ENCODE measurements around the gene GPR78.

GPR78 gene

GRCh38 chr4:8547108-8547911 lies 32.9 kb upstream of the GPR78 start:
- no peak for DNase-seq

GRCh38 chr4:8547912-8548730 lies 32.1 kb upstream of the GPR78 start:
- DNase-seq: no peak

- no peak for DNase-seq
Measured at GRCh38 chr4:8548731-8549351, 31.4 kb upstream of the GPR78 start.

GRCh38 chr4:8549352-8549931 lies 30.8 kb upstream of the GPR78 start:
- DNase-seq: no peak

GRCh38 chr4:8550691-8551090 lies 29.5 kb upstream of the GPR78 start:
- no peak for DNase-seq

GRCh38 chr4:8552024-8552423 lies 28.2 kb upstream of the GPR78 start:
- no peak for DNase-seq

- no peak for DNase-seq
Measured at GRCh38 chr4:8552581-8553205, 27.5 kb upstream of the GPR78 start.

- DNase-seq: no peak
Measured at GRCh38 chr4:8553216-8553615, 27.0 kb upstream of the GPR78 start.

- no peak for DNase-seq
Measured at GRCh38 chr4:8553991-8554405, 26.2 kb upstream of the GPR78 start.

- no peak for DNase-seq
Measured at GRCh38 chr4:8554555-8555100, 25.6 kb upstream of the GPR78 start.

GRCh38 chr4:8555716-8556115 lies 24.5 kb upstream of the GPR78 start:
- DNase-seq: no peak

- no peak for DNase-seq
Measured at GRCh38 chr4:8556341-8557150, 23.6 kb upstream of the GPR78 start.

- DNase-seq: no peak
Measured at GRCh38 chr4:8557151-8558076, 22.8 kb upstream of the GPR78 start.

GRCh38 chr4:8558080-8558960 lies 21.9 kb upstream of the GPR78 start:
- no peak for DNase-seq

GRCh38 chr4:8559011-8559410 lies 21.2 kb upstream of the GPR78 start:
- no peak for DNase-seq

- no peak for DNase-seq
Measured at GRCh38 chr4:8559524-8560264, 20.5 kb upstream of the GPR78 start.

GRCh38 chr4:8560265-8561047 lies 19.7 kb upstream of the GPR78 start:
- DNase-seq: no peak

- DNase-seq: no peak
Measured at GRCh38 chr4:8564595-8564994, 15.6 kb upstream of the GPR78 start.

Measured in CD4-positive, alpha-beta T cell treated with Interleukin-4 for 4 hours (primary cell).